B cell (primary cell): ENCODE data around the gene BCL2L15. TPM values are rescaled to one million over a fixed set of nuclear protein-coding genes. Genes with fewer than 3 reads are reported as not detected.

Experiments
- ATAC-seq: fragments of 200-7000 bp; cut with Tn5 transposase; one replicate; pipeline ENCODE4 v1.10.0; 2021; ENCODE audit warnings: low read depth, mild to moderate bottlenecking, moderate number of reproducible peaks, moderate library complexity
- CTCF ChIA-PET: fragments of 350-600 bp; sonication (Branson Sonifier 250); formaldehyde crosslinking; loops from one replicate; lab custom pipeline; 2021; ENCODE audit warnings: antibody characterized with exemption, inconsistent platforms; lab: Charles Lee
- POLR2A ChIA-PET: fragments of 350-600 bp; sonication (Branson Sonifier 250); formaldehyde crosslinking; loops from one replicate; lab custom pipeline; 2021; ENCODE audit warnings: antibody characterized with exemption; lab: Charles Lee
- DNase-seq: peaks from one replicate; pipeline ENCODE4 v3.0.0; 2013
- H2AFZ ChIP-seq: 2 replicates; pipeline ENCODE4 v1.6.1; 2012; ENCODE audit warnings: mild to moderate bottlenecking, low read depth, low read length; ENCODE audit not compliant: insufficient read depth, poor library complexity, severe bottlenecking
- H3K27ac ChIP-seq, 2 donors: 1 replicate in 1 of 2; 2 replicates in 1 of 2; pipeline ENCODE4 v1.5.1; 2012 to 2013; ENCODE audit warnings: low read length in 2 of 2, mild to moderate bottlenecking in 2 of 2, moderate library complexity in 1 of 2
- H3K27me3 ChIP-seq, 4 experiments: fragments of 200-600 bp in 1 of 4; sonication (generic) in 1 of 4; replicated peaks in 1 of 4; 1 replicate in 2 of 4; 2 replicates in 2 of 4; pipeline versions ENCODE4 v1.6.1 to v1.7.0; 2013 to 2016; ENCODE audit warnings: low read length in 3 of 4, mild to moderate bottlenecking in 2 of 4, mixed read lengths in 1 of 4, moderate library complexity in 1 of 4; ENCODE audit not compliant: insufficient read depth in 4 of 4, control insufficient read depth in 3 of 4; ENCODE audit errors: control extremely low read depth in 1 of 4
- H3K36me3 ChIP-seq, 2 experiments: replicated peaks in 1 of 2; 1 replicate in 1 of 2; 2 replicates in 1 of 2; pipeline versions ENCODE4 v1.6.1 to v1.7.1; 2013; ENCODE audit warnings: low read length in 1 of 2; ENCODE audit not compliant: insufficient read depth in 2 of 2, control insufficient read depth in 1 of 2; ENCODE audit errors: control extremely low read depth in 1 of 2, extremely low read depth in 1 of 2
- H3K4me1 ChIP-seq, 2 donors: fragments of 200-600 bp in 1 of 2; sonication (generic) in 1 of 2; 1 replicate in 1 of 2; 2 replicates in 1 of 2; pipeline versions ENCODE4 v1.5.1 to v1.6.1; 2013 to 2017; ENCODE audit warnings: low read length in 2 of 2; ENCODE audit not compliant: control insufficient read depth in 2 of 2, insufficient read depth in 2 of 2
- H3K4me2 ChIP-seq: replicated peaks from 2 replicates; pipeline ENCODE3; 2012; ENCODE audit warnings: mild to moderate bottlenecking, low read depth, low read length; ENCODE audit not compliant: poor library complexity, severe bottlenecking
- H3K4me3 ChIP-seq, 5 experiments: fragments of 200-600 bp in 1 of 5; sonication (generic) in 1 of 5; 1 replicate in 3 of 5; 2 replicates in 2 of 5; pipeline versions ENCODE4 v1.5.1 to v1.7.0; 2011 to 2016; ENCODE audit warnings: low read length in 4 of 5, mild to moderate bottlenecking in 4 of 5, low read depth in 2 of 5, control low read depth in 1 of 5, moderate library complexity in 1 of 5; ENCODE audit not compliant: insufficient read depth in 1 of 5; ENCODE audit errors: control extremely low read depth in 1 of 5, extremely low read depth in 1 of 5
- H3K79me2 ChIP-seq: fragments of 200-600 bp; sonication (generic); one replicate; pipeline ENCODE4 v1.6.0; 2016; ENCODE audit warnings: low read length; ENCODE audit not compliant: control insufficient read depth, insufficient read depth
- H3K9ac ChIP-seq: fragments of 200-600 bp; sonication (generic); 2 replicates; pipeline ENCODE4 v1.6.1; 2017; ENCODE audit warnings: mild to moderate bottlenecking, low read length, moderate library complexity
- H3K9me3 ChIP-seq, 3 donors: one replicate each; pipeline versions ENCODE4 v1.6.1 to v1.7.1; 2013; ENCODE audit warnings: low read length in 2 of 3; ENCODE audit not compliant: control insufficient read depth in 2 of 3, insufficient read depth in 1 of 3; ENCODE audit errors: control extremely low read depth in 1 of 3
- H4K20me1 ChIP-seq: 2 replicates; pipeline ENCODE4 v1.6.0; 2012; ENCODE audit warnings: mild to moderate bottlenecking, low read length; ENCODE audit not compliant: insufficient read depth, control insufficient read depth, poor library complexity, severe bottlenecking
- H3K27ac Mint-ChIP-seq: one replicate; pipeline ENCODE4 v1.8.0; 2021; ENCODE audit warnings: mixed read lengths
- H3K27me3 Mint-ChIP-seq: one replicate; pipeline ENCODE4 v1.8.0; 2021; ENCODE audit warnings: mixed read lengths
- H3K4me1 Mint-ChIP-seq: one replicate; pipeline ENCODE4 v1.8.0; 2021; ENCODE audit warnings: mixed read lengths
- H3K4me3 Mint-ChIP-seq: one replicate; pipeline ENCODE4 v1.8.0; 2021; ENCODE audit warnings: mixed read lengths
- H3K9me3 Mint-ChIP-seq: one replicate; pipeline ENCODE4 v1.8.0; 2022; ENCODE audit warnings: mixed read lengths; ENCODE audit not compliant: insufficient read depth
- CTCF ChIP-seq: fragments of 200-600 bp; IDR thresholded peaks from one replicate; pipeline ENCODE4 v1.8.0; 2022; ENCODE audit warnings: antibody characterized with exemption, mild to moderate bottlenecking
- EZH2 ChIP-seq: IDR thresholded peaks from 2 replicates; pipeline ENCODE4 v1.6.1; 2012; ENCODE audit warnings: borderline replicate concordance, low read depth, mild to moderate bottlenecking, moderate library complexity, low read length; ENCODE audit not compliant: insufficient read depth, poor library complexity, severe bottlenecking
- WGBS: methylation state at CpG from one replicate; pipeline ENCODE4 v1.1.5; 2013; ENCODE audit warnings: missing lambda C conversion rate; ENCODE audit not compliant: insufficient coverage; 5-methylcytosine and 5-hydroxymethylcytosine counted together
- intact Hi-C: fragments of 100-400 bp; cut with micrococcal nuclease; formaldehyde crosslinking; loops from one replicate; pipeline ENCODE4 v1.10.0; 2022
- polyA plus RNA-seq: library from polyadenylated mRNA; depleted of rRNA; stranded (reverse); fragments of >200 nt; gene quantifications from 2 replicates; pipeline ENCODE4 v1.2.3, GENCODE V29; 2012
- total RNA-seq, 2 donors: library from RNA; stranded (reverse); fragments of 120-200 nt in 1 of 2; gene quantifications; 1 replicate in 1 of 2; 2 replicates in 1 of 2; pipeline versions ENCODE4 v1.2.3 to v1.2.4, GENCODE V29; 2013 to 2022

BCL2L15 gene
- total and polyA plus RNA-seq, 2 donors (not counting 1 experiment from before 2014, with no cell fraction given): 0.63 to 1.6 TPM

GRCh38 chr1:113916974-113917373, 29.6 kb upstream of the BCL2L15 start:
- H4K20me1 ChIP-seq: no peaks in the 10 kb centered on the region
- no CpG with 5 or more reads among the region's 5 CpGs for WGBS
- intact Hi-C loops: no loop called here

More at GRCh38 chr1:113916974-113917373, 29.6 kb upstream of the BCL2L15 start:
- H3K4me1 ChIP-seq: no peaks in the 10 kb centered on the region
- CTCF ChIA-PET: no interaction called here
- Mint-ChIP-seq H3K27me3 (no peaks in the 10 kb centered on the region), H3K9me3 (no peaks in the 10 kb centered on the region), H3K4me3 (no peak overlapping the region), H3K4me1 (no peaks in the 10 kb centered on the region), H3K27ac (no peak overlapping the region)
- no peak overlapping the region for H3K27ac ChIP-seq
- no peak overlapping the region for H3K4me3 ChIP-seq
- H3K4me2 ChIP-seq: no peak overlapping the region
- no peak for ATAC-seq
- H3K27me3 ChIP-seq: peaks cover 0 to under 1% (median 0%) of the 10 kb centered on the region in 4 experiments
- H3K9ac ChIP-seq: no peak overlapping the region
- H3K79me2 ChIP-seq: no peaks in the 10 kb centered on the region
- no peak overlapping the region for H2AFZ ChIP-seq
- H3K9me3 ChIP-seq: no peaks in the 10 kb centered on the region
- POLR2A ChIA-PET: no interaction called here
- no peak for DNase-seq
- H3K36me3 ChIP-seq: peaks cover 0 to 9% of the 10 kb centered on the region in 2 experiments
- TF ChIP-seq CTCF: no peak
- TF ChIP-seq EZH2: no peak
